ENCODE results near the gene EPB41. TPM values are rescaled to one million over a fixed set of nuclear protein-coding genes. Genes with fewer than 3 reads are reported as not detected.

The EPB41 gene
- total RNA-seq, 1 donor from 2014 or later, result 82.6 TPM

GRCh38 chr1:29022620-29023019 lies 108.3 kb downstream of the EPB41 start:
- H3K4me3 Mint-ChIP-seq (ENCODE audit: unreplicated experiment), result no peak overlapping the region
- no peaks in the 10 kb centered on the region for H3K27me3 Mint-ChIP-seq (ENCODE audit: unreplicated experiment)
- no peaks in the 10 kb centered on the region for H3K9me3 Mint-ChIP-seq (ENCODE audit: unreplicated experiment)
- no peak overlapping the region for H3K27ac Mint-ChIP-seq (ENCODE audit: unreplicated experiment)
- TF ChIP-seq CTCF (IDR thresholded peaks at IDR 0.05; ENCODE audit: unreplicated experiment), result no peak
- DNase-seq (ENCODE audit: low spot score), result no peak
- H3K4me1 Mint-ChIP-seq (ENCODE audit: unreplicated experiment), result peaks cover 8% of the 10 kb centered on the region
- H3K36me3 Mint-ChIP-seq (ENCODE audit: low read depth, unreplicated experiment), result no peaks in the 10 kb centered on the region

- TF ChIP-seq CTCF (IDR thresholded peaks at IDR 0.05; ENCODE audit: unreplicated experiment), result no peak
- H3K27me3 Mint-ChIP-seq (ENCODE audit: unreplicated experiment), result no peaks in the 10 kb centered on the region
Measured at GRCh38 chr1:29029667-29030066, 115.3 kb downstream of the EPB41 start.

DNA sequence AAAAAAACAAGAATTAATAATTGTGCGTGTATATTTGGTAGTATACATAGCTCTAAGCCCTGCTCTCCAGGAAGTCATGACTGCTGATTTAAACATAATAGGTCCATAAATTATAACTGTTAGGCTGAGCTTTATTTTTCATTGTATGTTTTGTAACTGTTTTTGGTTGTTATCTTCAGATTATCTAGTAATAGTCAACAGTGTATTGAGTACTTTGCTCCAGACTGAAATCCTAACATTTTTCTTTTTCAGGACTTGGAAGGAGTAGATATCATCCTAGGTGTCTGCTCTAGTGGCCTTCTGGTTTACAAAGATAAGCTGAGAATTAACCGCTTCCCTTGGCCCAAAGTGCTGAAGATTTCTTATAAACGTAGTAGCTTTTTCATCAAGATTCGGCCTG lies 118.5 kb downstream of the EPB41 start:
- Mint-ChIP-seq H3K9me3 (ENCODE audit: unreplicated experiment) (no peaks in the 10 kb centered on the region), H3K27ac (ENCODE audit: unreplicated experiment) (no peak overlapping the region), H3K27me3 (ENCODE audit: unreplicated experiment) (no peaks in the 10 kb centered on the region), H3K36me3 (ENCODE audit: low read depth, unreplicated experiment) (peaks cover 15% of the 10 kb centered on the region), H3K4me3 (ENCODE audit: unreplicated experiment) (no peak overlapping the region), H3K4me1 (ENCODE audit: unreplicated experiment) (no peaks in the 10 kb centered on the region)
- DNase-seq (ENCODE audit: low spot score), result no peak
- TF ChIP-seq CTCF (IDR thresholded peaks at IDR 0.05; ENCODE audit: unreplicated experiment), result no peak

More at GRCh38 chr1:29029667-29030066, 115.3 kb downstream of the EPB41 start:
- Mint-ChIP-seq H3K9me3 (ENCODE audit: unreplicated experiment) (no peaks in the 10 kb centered on the region), H3K27ac (ENCODE audit: unreplicated experiment) (no peak overlapping the region), H3K36me3 (ENCODE audit: low read depth, unreplicated experiment) (peaks cover 10% of the 10 kb centered on the region), H3K4me3 (ENCODE audit: unreplicated experiment) (no peak overlapping the region), H3K4me1 (ENCODE audit: unreplicated experiment) (peaks cover 8% of the 10 kb centered on the region)
- no peak for DNase-seq (ENCODE audit: low spot score)

DNA sequence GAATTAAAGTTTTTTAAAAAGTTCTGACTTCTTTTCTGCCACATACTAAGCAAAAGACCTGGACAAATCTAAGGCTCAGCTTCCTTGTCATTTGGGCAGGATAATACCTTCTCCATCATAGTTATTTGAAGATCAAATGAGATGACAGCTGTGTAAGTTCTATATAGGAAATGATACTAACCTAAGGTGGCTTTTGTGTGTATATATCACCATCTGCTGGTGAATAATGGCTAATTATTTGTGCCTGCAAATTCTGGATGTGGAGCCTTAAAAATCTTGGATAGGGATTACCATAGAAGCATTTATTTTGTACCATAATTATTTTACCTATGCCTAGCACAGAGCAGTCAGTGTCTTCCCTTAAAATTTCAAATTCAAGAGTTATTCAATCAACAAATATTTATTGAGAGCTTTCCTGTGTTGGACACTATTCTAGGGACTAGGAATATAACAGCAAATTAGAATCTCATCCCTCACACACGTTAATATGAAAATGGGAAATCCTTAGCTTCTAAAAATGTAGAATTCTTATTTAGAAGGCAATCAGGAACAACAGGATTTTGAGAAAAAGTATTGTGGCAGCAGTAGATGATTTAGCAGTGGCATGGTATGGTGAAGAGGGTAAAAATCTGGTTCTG lies 119.6 kb downstream of the EPB41 start:
- DNase-seq (ENCODE audit: low spot score), result no peak
- H3K9me3 Mint-ChIP-seq (ENCODE audit: unreplicated experiment), result no peaks in the 10 kb centered on the region
- H3K4me1 Mint-ChIP-seq (ENCODE audit: unreplicated experiment), result no peaks in the 10 kb centered on the region

More for the DNA sequence above, 119.6 kb downstream of the EPB41 start:
- peaks cover 15% of the 10 kb centered on the region for H3K36me3 Mint-ChIP-seq (ENCODE audit: low read depth, unreplicated experiment)
- peak; percentile 70 for TF ChIP-seq CTCF (IDR thresholded peaks at IDR 0.05; ENCODE audit: unreplicated experiment)
- no peak overlapping the region for H3K27ac Mint-ChIP-seq (ENCODE audit: unreplicated experiment)
- H3K4me3 Mint-ChIP-seq (ENCODE audit: unreplicated experiment), result no peak overlapping the region
- no peaks in the 10 kb centered on the region for H3K27me3 Mint-ChIP-seq (ENCODE audit: unreplicated experiment)

Measured in endothelial cell (in vitro differentiated cells).